ENCODE results near the gene SYT2. TPM values are rescaled to one million over a fixed set of nuclear protein-coding genes. Genes with fewer than 3 reads are reported as not detected.

Gene SYT2
- total and polyA plus RNA-seq, 10 of the 15 experiments (the other 5 are each of a cell fraction or from before 2014, with no cell fraction given), result not detected

DNA sequence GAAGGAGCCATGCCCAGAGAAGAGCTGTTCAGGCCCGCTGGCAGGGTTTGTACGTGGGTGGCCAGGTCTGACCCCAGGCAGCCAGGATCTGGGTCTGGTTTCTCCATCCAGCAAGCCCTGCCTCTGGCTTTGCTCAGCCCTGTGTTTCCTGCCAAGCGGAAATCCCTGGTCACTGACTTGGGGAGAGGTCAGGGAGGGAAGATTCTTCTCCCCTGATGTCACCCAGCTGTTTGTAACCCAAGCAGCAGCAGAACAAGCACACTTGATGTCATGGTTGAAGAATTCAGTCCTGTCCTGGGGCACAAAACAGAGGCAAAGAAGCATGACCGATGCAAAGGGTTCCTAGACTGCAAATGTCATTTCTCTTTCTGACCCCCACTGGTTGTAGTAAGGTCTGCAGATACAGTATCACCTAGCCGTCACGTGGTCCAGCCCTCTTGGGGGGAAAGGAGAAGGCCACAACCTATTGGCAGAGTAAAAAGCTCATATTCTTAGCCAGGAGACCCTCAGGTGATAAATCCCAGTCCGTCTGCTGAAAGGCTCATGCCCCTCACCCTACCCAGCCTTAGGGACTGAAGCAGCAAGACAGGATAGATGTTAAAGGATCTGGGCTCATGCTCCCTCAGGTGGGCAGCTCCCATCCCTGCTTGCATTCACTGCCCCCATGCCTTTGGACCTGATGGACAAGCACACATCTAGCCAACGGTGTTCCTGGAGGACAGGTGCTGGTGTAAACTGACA lies 120.9 kb downstream of the SYT2 start:
- Histone ChIP-seq H2AFZ (ENCODE audit: control insufficient read depth, low read depth, low read length) (no peak overlapping the region), H4K20me1 (ENCODE audit: control insufficient read depth, insufficient read depth) (peaks cover 4% of the 10 kb centered on the region; the same call in 1 of the 2 replicates), H3K4me3 (no peak overlapping the region), H3K27me3 (replicated peaks in 1 of 2; ENCODE audit: control insufficient read depth in 2 of 2, insufficient read depth in 2 of 2, low read length in 1 of 2) (no peaks in the 10 kb centered on the region), H3K27ac (ENCODE audit: control insufficient read depth, insufficient read depth) (no peak overlapping the region), H3K4me1 (ENCODE audit: control insufficient read depth, insufficient read depth, low read length) (peaks cover 10% of the 10 kb centered on the region), H3K36me3 (ENCODE audit: control insufficient read depth in 2 of 2, insufficient read depth in 2 of 2, low read length in 1 of 2) (no peaks in the 10 kb centered on the region), H3K9ac (ENCODE audit: control insufficient read depth, insufficient read depth, low read length) (no peak overlapping the region), H3K4me2 (ENCODE audit: control insufficient read depth, insufficient read depth) (no peak overlapping the region), H3K9me3 (replicated peaks; ENCODE audit: control insufficient read depth, insufficient read depth, low read length) (no peaks in the 10 kb centered on the region), H3K79me2 (ENCODE audit: control insufficient read depth, insufficient read depth, low read length) (no peaks in the 10 kb centered on the region)
- DNase-seq (ENCODE audit: low read depth, low spot score) (no peak), FAIRE-seq (no peak), ATAC-seq (peak; percentile 35)
- peak; percentile 49; the same call in 1 of the 2 replicates for TF ChIP-seq PAX5 (IDR thresholded peaks at IDR 0.05; ENCODE audit: borderline replicate concordance, low read depth, low read length)
- TF ChIP-seq MEF2B (IDR thresholded peaks at IDR 0.05; ENCODE audit: partially characterized antibody, poor library complexity, severe bottlenecking), result no peak
- BruUV-seq (replicated peaks), result no TSS peak
- CTCF ChIA-PET, result interaction anchor here (2.0 kb wide), 2 partner anchors 15 to 18 kb away, joined by 6 to 9 read pairs; no protein-coding TSS in a partner anchor
- in situ Hi-C loops (cut with MboI) (no loop called here), intact Hi-C loops (cut with micrococcal nuclease; ENCODE audit: unreplicated experiment) (no loop called here)
- RAD21 ChIA-PET (ENCODE audit: unreplicated experiment), result interaction anchor here (0.7 kb wide), 1 partner anchor 11 kb away, joined by 3 read pairs; no protein-coding TSS in a partner anchor
- POLR2A ChIA-PET, result no interaction called here
- WGBS (ENCODE audit: insufficient coverage, insufficient replicate concordance, low lambda C conversion rate, missing lambda C conversion rate), result 61% methylated on average over 8 of the region's 8 CpGs
- SMC1A ChIA-PET (ENCODE audit: uncharacterized antibody, unreplicated experiment), result interaction anchor here (1.3 kb wide), 1 partner anchor 25 kb away, joined by 3 read pairs; no protein-coding TSS in a partner anchor

DNA sequence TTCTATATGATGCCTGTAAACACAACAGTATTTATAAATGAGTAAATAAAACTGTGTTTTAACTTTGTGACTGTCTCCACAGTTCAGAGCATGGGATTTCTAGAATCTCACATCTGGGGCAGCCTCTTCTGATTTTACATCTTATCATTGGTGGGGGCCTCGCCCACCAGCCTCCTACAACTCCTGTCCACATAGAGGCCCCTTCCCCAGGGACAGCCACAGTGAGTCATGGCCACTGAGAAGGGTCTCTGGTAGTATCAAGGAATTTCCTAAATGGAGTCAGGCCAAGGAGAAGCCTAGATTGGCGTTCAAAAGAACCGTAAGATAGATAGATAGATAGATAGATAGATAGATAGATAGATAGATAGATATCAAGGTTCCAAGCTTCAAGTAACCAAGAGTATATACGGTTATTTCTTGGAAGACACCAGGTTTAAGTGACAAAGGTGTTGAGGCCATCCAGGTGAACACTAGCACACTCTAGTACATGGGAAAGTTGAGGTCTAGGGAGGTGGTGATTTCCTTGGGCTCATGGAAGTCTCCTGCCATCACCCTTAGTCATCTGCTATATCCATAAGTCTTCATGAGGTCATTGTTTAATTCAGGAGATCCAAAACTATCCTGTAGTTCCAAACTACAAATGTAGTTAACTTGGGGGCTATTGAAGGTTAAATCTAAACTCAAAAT lies 121.6 kb downstream of the SYT2 start:
- no peak overlapping the region for H3K4me2 ChIP-seq (ENCODE audit: control insufficient read depth, insufficient read depth)
- ATAC-seq, result no peak
- no TSS peak for BruUV-seq (replicated peaks)

More for the DNA sequence above, 121.6 kb downstream of the SYT2 start:
- in situ Hi-C loops (cut with MboI) (no loop called here), intact Hi-C loops (cut with micrococcal nuclease; ENCODE audit: unreplicated experiment) (no loop called here)
- CTCF ChIA-PET, result interaction anchor here (2.0 to 4.3 kb wide), 4 partner anchors 15 to 131 kb away, joined by 6 to 33 read pairs (median 8); no protein-coding TSS in a partner anchor
- Histone ChIP-seq H3K9ac (ENCODE audit: control insufficient read depth, insufficient read depth, low read length) (no peak overlapping the region), H3K79me2 (ENCODE audit: control insufficient read depth, insufficient read depth, low read length) (no peaks in the 10 kb centered on the region), H2AFZ (ENCODE audit: control insufficient read depth, low read depth, low read length) (no peak overlapping the region), H3K9me3 (replicated peaks; ENCODE audit: control insufficient read depth, insufficient read depth, low read length) (no peaks in the 10 kb centered on the region), H3K27ac (ENCODE audit: control insufficient read depth, insufficient read depth) (no peak overlapping the region), H4K20me1 (ENCODE audit: control insufficient read depth, insufficient read depth) (0 out of 2 replicates have a peak, but pooled peaks cover 4% of the 10 kb centered on the region), H3K4me3 (no peak overlapping the region), H3K36me3 (ENCODE audit: control insufficient read depth in 2 of 2, insufficient read depth in 2 of 2, low read length in 1 of 2) (no peaks in the 10 kb centered on the region), H3K27me3 (replicated peaks in 1 of 2; ENCODE audit: control insufficient read depth in 2 of 2, insufficient read depth in 2 of 2, low read length in 1 of 2) (no peaks in the 10 kb centered on the region), H3K4me1 (ENCODE audit: control insufficient read depth, insufficient read depth, low read length) (peaks cover 10% of the 10 kb centered on the region)
- POLR2A ChIA-PET, result no interaction called here
- WGBS (ENCODE audit: insufficient coverage, insufficient replicate concordance, low lambda C conversion rate, missing lambda C conversion rate), result 59% methylated on average over 4 of the region's 4 CpGs
- RAD21 ChIA-PET (ENCODE audit: unreplicated experiment), result no interaction called here
- SMC1A ChIA-PET (ENCODE audit: uncharacterized antibody, unreplicated experiment), result interaction anchor here (0.8 to 2.1 kb wide), 2 partner anchors 12 to 15 kb away, joined by 3 to 7 read pairs; no protein-coding TSS in a partner anchor
- TF ChIP-seq ZNF274 (IDR thresholded peaks at IDR 0.05; ENCODE audit: insufficient read depth, insufficient read length) (no peak), NR2C2 (IDR thresholded peaks at IDR 0.05; ENCODE audit: borderline replicate concordance, control insufficient read depth, insufficient read length, low read depth) (no peak)
- DNase-seq (ENCODE audit: low read depth, low spot score) (no peak), FAIRE-seq (no peak)
